ENCODE results near the gene EAPP.
"Not testable (repeated sequence)": the region's sequence is repeated elsewhere in the genome, so short reads cannot be mapped to it uniquely, and the experiment has no call there.

Gene EAPP

DNA sequence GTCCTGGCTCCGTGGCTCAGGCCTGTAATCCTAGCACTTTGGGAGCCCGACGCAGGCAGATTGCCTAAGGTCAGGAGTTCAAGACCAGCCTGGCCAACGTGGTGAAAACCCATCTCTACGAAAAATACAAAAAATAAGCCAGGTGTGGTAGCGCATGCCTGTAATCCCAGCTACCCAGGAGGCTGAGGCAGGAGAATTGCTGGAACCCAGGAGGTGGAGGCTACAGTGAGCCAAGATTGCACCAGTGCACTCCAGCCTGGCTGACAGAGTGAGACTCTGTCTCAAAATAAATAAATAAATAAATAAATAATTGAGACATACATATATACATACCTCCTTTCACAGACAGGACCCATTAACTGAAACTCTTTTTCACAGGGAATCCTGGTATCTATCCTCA lies 1.4 kb downstream of the EAPP start:
- DNase-seq (ENCODE audit: low spot score) = not testable (repeated sequence)

DNA sequence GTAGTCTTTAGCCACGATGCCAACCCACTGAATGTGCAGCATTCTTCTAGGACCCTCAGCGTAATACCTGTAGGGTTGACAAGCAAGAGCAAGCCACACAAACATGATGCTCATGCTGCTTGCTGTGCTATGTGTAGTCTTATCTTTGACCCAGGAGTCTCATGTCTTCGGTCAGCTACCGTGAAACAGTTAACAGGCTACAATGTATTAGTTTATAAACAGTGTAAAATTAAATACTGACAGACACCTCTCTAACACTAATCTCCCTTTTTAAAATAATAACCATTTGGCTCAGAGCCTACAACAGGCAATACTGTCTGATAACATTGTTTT lies 1.9 kb downstream of the EAPP start:
- no peak for DNase-seq (ENCODE audit: low spot score)

GRCh38 chr14:34536951-34537676 lies 2.4 kb downstream of the EAPP start:
- no peak for DNase-seq (ENCODE audit: low spot score)

DNA sequence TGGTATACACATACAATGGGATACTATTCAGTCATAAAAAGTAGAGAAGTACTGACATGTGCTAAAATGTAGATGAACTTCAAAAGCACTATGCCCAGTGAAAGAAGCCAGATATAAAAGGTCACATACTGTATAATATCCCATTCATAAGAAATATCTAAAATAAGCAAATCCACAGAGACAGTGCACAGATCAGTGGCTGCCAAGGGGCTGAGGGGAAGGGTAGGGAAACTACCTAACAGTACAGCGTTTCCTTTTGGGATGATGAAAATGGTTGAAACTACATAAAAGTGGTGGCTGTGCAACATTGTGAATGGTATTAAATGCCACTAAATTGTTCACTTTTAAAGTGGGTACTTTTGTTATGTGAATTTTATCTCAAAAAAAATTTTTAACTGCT lies 11.9 kb downstream of the EAPP start:
- no peak for DNase-seq (ENCODE audit: low spot score)

GRCh38 chr14:34524216-34524615 lies 15.3 kb downstream of the EAPP start:
- not testable (repeated sequence) for DNase-seq (ENCODE audit: low spot score)

DNA sequence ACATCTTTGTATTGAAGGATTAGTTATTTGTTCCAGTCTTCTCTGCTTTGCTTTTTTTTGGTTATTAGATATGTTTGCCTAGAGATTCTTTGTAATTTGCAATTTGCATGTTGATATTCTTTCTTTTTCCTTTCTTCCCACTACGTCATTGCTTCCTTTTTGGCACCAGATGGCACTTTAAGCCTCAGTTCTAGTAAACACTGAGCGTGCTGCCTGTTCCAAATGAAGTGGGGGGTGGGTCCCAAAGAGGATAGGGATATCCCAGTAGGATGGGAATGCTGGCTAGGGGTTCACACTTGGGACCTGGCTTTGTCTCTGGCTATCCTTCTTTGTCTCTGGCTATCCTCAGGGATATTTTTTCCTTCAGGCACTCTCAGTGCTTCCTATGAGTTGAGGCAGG lies 17.0 kb downstream of the EAPP start:
- no peak for DNase-seq (ENCODE audit: low spot score)

DNA sequence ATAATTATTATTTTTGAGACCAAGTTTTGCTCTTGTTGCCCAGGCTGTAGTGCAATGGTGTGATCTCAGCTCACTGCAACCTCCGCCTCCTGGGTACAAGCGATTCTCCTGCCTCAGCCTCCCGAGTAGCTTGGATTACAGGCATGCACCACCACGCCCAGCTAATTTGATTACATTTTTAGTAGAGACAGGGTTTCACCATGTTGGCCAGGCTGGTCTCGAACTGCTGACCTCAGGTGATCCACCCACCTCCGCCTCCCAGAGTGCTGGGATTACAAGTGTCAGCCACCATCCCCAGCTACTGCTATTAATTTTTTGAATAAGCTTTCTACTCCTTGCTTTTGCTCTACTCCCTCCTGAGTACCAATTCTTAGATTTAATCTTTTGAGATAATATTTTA lies 18.4 kb downstream of the EAPP start:
- not testable (repeated sequence) for DNase-seq (ENCODE audit: low spot score)

GRCh38 chr14:34520304-34520970 lies 19.1 kb downstream of the EAPP start:
- DNase-seq (ENCODE audit: low spot score) = peak; percentile 45

- DNase-seq (ENCODE audit: low spot score) = no peak
Observed at GRCh38 chr14:34507884-34508283, 31.6 kb downstream of the EAPP start.

DNA sequence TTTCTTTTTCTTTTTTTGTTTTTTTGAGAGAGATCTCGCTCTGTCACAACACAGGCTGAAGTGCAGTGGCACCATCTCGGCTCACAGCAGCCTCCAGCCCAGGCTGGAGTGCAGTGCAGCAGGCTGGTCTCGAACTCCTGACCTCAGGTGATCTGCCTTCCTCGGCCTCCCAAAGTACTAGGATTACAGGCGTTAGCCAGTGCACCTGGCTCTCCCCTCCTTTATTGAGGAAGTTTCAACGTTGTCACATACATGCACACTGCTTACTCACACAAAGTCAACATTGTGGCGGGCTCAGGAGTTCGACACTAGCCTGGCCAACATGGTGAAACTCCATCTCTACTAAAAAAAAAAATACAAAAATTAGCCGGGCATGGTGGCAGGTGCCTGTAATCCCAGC lies 32.0 kb downstream of the EAPP start:
- DNase-seq (ENCODE audit: low spot score) = no peak

GRCh38 chr14:34505124-34505491 lies 34.4 kb downstream of the EAPP start:
- not testable (repeated sequence) for DNase-seq (ENCODE audit: low spot score)

DNA sequence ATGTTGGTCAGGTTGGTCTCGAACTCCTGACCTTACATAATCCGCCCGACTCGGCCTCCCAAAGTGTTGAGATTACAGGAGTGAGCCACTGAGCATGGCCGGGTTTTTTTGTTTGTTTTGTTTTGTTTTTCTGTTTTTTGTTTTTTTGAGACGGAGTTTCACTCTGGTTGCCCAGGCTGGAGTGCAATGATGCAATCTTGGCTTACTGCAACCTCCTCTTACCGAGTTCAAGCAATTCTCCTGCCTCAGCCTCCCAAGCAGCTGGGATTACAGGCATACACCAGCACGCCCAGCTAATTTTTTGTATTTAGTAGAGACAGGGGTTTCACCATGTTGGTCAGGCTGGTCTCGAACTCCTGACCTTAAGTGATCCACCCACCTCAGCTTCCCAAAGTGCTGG lies 35.5 kb downstream of the EAPP start:
- not testable (repeated sequence) for DNase-seq (ENCODE audit: low spot score)

DNA sequence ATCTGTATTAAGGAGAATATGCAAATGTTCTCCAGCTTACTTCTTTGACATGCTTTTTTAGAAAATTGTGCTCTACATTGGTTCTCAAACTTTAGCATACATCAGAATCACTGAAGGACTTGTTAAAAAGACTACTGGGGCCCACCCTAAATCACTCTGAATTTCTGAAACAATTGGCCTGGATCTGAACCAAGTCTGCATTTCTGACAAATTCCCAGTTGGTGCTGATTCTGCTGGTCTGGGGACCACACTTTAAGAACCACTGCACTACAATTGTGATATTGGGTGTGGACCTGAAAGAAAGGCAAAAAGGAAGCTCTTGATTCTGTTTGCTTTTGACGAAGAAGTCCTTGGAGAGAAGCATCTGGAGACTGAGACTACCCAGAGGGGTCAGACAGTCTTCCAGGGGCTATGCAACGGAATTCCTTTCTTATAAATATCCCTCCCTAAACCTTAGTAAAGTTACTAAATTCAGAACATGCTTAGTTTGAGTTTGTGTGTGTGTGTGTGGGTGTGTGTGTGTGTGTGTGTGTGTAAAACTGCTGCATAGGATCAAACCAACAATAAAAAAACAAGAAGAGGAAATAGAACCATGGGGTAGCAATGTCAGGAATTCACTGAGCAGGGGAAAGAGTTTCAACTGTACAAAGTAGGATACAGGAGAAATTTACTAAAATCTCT lies 36.8 kb downstream of the EAPP start:
- DNase-seq (ENCODE audit: low spot score) = no peak

DNA sequence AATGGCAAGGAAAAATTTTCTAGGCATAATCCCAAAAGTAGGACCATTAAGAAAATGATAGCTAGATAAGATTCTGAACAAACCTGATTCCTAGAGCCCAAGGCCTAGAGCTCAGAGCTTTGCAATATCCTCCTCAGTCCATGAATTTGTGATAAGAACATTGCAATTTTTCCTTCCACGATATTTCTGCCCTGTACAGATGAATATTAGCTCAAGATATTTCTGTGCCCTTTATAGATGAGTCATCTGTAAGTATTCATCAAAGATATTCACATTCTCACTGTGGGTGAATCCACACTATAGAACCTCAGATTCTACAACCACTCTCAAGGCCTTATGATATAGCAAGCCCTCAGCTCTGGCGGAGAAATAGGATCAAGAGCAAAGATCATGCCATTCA lies 37.5 kb downstream of the EAPP start:
- no peak for DNase-seq (ENCODE audit: low spot score)

DNA sequence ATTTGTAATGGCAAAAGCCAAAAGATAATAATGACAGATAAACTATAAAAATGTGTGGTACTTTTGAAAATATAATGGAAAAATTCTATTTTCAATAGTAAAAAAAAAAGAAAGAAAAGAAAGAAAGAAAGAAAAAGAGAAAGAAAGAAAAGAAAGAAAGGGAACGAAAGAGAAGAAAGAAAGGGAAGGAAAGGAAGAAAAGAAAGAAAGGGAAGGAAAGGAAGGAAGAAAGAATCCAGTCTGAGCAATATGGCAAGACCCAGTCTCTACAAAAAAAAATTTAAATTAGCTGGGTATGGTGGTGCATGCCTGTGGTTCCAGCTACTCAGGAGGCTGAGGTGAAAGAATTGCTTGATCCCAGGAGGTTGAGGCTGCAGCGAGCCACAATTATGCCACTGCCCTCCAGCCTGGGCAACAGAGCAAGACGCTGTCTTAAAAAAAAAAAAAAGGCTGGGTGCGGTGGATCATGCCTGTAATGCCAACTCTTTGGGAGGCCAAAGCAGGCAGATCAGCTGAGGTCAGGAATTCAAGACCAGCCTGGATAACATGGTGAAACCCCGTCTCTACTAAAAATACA lies 38.4 kb downstream of the EAPP start:
- no peak for DNase-seq (ENCODE audit: low spot score)

GRCh38 chr14:34498684-34499412 lies 40.7 kb downstream of the EAPP start:
- peak; percentile 46 for DNase-seq (ENCODE audit: low spot score)

DNA sequence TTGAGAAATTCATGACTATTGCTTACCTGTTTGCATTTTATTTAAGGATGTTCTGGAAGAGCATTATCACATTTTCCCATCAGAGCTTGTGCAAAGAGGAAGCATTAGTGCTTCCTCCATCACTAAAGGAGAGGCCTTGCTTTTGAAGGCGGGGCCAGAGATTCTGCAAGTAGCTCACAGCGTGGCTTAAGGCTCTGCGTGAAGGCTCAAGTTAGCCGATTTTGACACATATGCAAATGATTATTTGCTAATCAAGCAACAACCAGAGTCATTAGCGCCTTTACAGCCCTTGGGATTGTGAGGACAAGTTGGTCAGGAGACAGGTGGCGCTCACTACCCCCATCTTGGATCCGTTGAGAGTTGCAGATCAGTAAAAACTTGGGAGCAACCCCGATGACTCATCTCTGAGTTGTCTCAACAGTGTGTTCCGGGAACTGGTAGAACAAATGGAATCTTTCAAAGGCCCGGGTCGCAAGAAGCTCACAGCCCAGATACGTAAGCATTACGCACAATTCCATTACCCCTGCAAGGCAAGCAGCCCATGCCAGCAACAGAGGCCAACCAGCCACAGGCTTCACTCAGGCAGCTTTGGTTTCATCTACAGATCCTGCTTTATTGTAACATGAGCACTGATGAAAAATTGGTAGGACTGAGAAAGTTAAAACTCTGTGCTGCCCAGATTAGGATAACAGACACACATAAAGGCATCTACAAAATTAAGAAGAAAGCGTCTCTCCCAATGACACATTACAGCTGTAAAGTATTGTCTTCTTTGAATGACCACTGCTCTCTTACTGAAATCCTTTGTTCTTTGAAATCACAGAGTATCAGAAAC lies 42.6 kb downstream of the EAPP start:
- peak; percentile 89 for DNase-seq (ENCODE audit: low spot score)

DNA sequence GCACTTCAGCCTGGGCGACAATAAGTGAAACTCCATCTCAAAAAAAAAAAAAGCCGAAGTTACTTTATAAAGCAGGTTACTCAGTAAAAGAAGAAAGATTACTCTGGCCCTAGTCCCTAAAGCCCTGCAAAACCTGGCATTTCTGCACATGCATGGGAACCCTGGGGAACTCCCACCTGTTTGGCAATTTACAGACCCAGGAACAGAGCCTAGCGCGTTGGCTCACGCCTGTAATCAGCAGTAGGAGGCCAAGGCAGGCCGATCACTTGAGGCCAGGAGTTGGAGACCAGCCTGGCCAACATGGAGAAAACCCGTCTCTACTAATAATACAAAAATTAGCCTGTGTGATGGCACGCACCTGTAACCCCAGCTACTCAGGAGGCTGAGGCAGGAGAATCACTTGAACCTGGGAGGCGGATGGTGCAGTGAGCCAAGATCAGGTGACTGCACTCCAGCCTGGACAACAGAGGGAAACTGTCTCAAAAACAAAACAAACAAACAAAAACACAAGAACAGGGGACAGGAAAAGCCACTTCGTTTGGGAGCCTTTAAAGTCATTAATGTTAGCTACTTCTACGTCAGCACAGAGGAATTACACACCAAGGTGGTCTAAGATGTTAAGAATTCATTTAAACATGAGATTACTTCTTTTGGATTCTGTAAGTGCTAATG lies 43.4 kb downstream of the EAPP start:
- DNase-seq (ENCODE audit: low spot score) = no peak

GRCh38 chr14:34489324-34489723 lies 50.2 kb downstream of the EAPP start:
- DNase-seq (ENCODE audit: low spot score) = no peak

- DNase-seq (ENCODE audit: low spot score) = no peak
Observed at GRCh38 chr14:34488528-34488927, 51.0 kb downstream of the EAPP start.

- no peak for DNase-seq (ENCODE audit: low spot score)
Observed at GRCh38 chr14:34484726-34485125, 54.8 kb downstream of the EAPP start.

Measured in LoVo (cell line).